ENCODE measurements around the gene DCLK2. TPM values are rescaled to one million over a fixed set of nuclear protein-coding genes. Genes with fewer than 3 reads are reported as not detected.

The DCLK2 gene
- total RNA-seq, 1 experiment from 2014 or later = 1.2 TPM

DNA sequence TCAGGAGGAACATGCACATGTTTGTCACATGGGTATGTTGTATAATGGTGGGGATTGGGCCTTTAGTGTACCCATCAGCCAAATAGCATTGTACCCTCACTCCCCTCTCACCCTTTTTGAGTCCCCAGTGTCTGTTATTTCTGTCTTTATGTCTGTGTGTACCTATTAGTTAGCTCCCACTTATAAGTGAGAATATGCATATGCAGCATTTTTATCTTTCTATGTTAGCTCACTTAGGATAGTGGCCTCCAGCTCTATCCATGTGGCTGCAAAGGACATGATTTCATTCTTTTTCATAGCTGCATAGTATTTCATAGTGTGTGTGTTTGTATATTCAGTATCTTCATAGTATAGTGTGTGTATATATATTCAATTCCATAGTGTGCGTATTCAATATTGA, 64.6 kb downstream of the DCLK2 start:
- H3K4me2 ChIP-seq (ENCODE audit: low read length) = no peak overlapping the region
- no peaks in the 10 kb centered on the region for H3K9me2 ChIP-seq (replicated peaks; ENCODE audit: low read length)
- H3F3A ChIP-seq (ENCODE audit: low read length, unreplicated experiment) = peaks cover 7% of the 10 kb centered on the region
- no peak overlapping the region for H3K9ac ChIP-seq (ENCODE audit: low read length)
- H3K4me3 ChIP-seq (ENCODE audit: low read length) = no peak overlapping the region
- no TSS peak for BruUV-seq (replicated peaks)
- intact Hi-C loops (cut with micrococcal nuclease) = loop anchor here (10.0 kb wide), 1 partner anchor 48 kb away; no protein-coding TSS in a partner anchor
- H3K79me2 ChIP-seq (ENCODE audit: low read length) = no peaks in the 10 kb centered on the region
- TF ChIP-seq EZH2phosphoT487 (IDR thresholded peaks at IDR 0.05; ENCODE audit: borderline replicate concordance, low read length) (no peak), EZH2 (IDR thresholded peaks at IDR 0.05; ENCODE audit: low read length, unreplicated experiment) (no peak)
- TF ChIP-seq, protein P1, sequence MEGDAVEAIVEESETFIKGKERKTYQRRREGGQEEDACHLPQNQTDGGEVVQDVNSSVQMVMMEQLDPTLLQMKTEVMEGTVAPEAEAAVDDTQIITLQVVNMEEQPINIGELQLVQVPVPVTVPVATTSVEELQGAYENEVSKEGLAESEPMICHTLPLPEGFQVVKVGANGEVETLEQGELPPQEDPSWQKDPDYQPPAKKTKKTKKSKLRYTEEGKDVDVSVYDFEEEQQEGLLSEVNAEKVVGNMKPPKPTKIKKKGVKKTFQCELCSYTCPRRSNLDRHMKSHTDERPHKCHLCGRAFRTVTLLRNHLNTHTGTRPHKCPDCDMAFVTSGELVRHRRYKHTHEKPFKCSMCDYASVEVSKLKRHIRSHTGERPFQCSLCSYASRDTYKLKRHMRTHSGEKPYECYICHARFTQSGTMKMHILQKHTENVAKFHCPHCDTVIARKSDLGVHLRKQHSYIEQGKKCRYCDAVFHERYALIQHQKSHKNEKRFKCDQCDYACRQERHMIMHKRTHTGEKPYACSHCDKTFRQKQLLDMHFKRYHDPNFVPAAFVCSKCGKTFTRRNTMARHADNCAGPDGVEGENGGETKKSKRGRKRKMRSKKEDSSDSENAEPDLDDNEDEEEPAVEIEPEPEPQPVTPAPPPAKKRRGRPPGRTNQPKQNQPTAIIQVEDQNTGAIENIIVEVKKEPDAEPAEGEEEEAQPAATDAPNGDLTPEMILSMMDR (conservative IDR thresholded peaks at IDR 0.05; ENCODE audit: low read depth, low read length) = no peak
- no peaks in the 10 kb centered on the region for H3K36me3 ChIP-seq (ENCODE audit: low read depth, low read length)
- DNase-seq (no peak), ATAC-seq (no peak)
- H4K20me1 ChIP-seq (ENCODE audit: low read length) = no peaks in the 10 kb centered on the region
- H3K27ac ChIP-seq (ENCODE audit: low read length) = no peak overlapping the region
- H3K27me3 ChIP-seq (ENCODE audit: low read length) = no peaks in the 10 kb centered on the region
- no peaks in the 10 kb centered on the region for H3K9me3 ChIP-seq (ENCODE audit: low read length)
- H2AFZ ChIP-seq (ENCODE audit: low read length) = no peak overlapping the region
- H3K4me1 ChIP-seq (ENCODE audit: insufficient read depth, low read length) = peaks cover 49% of the 10 kb centered on the region
- ChIA-PET CTCF (no interaction called here), POLR2A (ENCODE audit: unreplicated experiment) (no interaction called here)

DNA sequence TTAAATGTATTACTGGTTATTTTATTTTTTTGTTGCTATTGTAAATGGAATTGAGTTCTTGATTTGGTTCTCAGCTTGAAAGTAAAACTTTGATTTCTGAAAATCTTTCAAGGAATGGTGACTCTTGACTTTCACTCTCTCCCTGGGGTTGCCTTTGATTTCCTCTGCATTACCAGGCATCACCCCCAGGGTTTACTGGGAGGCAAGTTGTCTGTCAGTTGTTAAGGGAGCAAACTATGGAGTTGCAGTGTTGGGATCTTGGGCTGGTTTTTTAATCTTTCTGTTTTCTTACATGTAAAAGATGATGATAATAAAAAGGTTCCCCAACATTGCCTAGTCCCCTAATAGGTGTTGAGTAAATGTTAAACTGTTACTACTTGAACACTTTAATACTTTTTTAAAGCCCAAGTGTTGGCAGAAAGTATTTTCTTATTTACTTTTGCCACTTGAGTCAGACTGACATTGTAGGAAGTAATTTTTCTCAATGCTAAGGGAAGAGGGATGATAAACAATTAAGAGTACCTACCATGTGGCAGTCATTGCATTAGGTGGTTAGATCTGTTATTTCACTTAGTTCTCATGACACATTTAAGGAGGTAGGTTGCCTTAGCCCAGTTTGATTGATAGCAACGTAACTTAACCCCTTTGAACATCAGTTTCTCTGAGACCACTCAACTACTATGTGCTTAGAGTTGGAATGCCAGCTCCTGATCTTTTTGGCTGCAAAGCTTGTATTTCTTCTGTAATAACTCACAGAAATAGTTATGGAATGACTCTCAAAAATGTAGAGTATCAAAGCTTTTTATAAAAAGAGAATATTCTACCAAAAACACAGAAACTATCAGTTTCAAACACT, 67.1 kb downstream of the DCLK2 start:
- DNase-seq (peak; percentile 37), ATAC-seq (peak; percentile 65)
- no peaks in the 10 kb centered on the region for H3K27me3 ChIP-seq (ENCODE audit: low read length)
- H3K9ac ChIP-seq (ENCODE audit: low read length) = no peak overlapping the region
- intact Hi-C loops (cut with micrococcal nuclease) = loop anchor here (10.0 kb wide), 1 partner anchor 51 kb away; no protein-coding TSS in a partner anchor
- H3K79me2 ChIP-seq (ENCODE audit: low read length) = no peaks in the 10 kb centered on the region
- no peaks in the 10 kb centered on the region for H3K9me2 ChIP-seq (replicated peaks; ENCODE audit: low read length)
- H3K27ac ChIP-seq (ENCODE audit: low read length) = peak overlapping the region; percentile 78
- peak overlapping the region; percentile 50 for H3K4me2 ChIP-seq (ENCODE audit: low read length)
- no peaks in the 10 kb centered on the region for H3K36me3 ChIP-seq (ENCODE audit: low read depth, low read length)
- POLR2A ChIA-PET (ENCODE audit: unreplicated experiment) = no interaction called here
- no peaks in the 10 kb centered on the region for H4K20me1 ChIP-seq (ENCODE audit: low read length)
- CTCF ChIA-PET = interaction anchor here (0.6 to 1.2 kb wide), 2 partner anchors 9 to 64 kb away, joined by 3 to 4 read pairs; no protein-coding TSS in a partner anchor
- peaks cover 7% of the 10 kb centered on the region for H3F3A ChIP-seq (ENCODE audit: low read length, unreplicated experiment)
- no peak overlapping the region for H2AFZ ChIP-seq (ENCODE audit: low read length)
- TF ChIP-seq, protein P1 (conservative IDR thresholded peaks at IDR 0.05; ENCODE audit: low read depth, low read length) = peak; percentile 35; the same call in 1 of the 2 replicates
- TF ChIP-seq EZH2phosphoT487 (IDR thresholded peaks at IDR 0.05; ENCODE audit: borderline replicate concordance, low read length) (no peak), EZH2 (IDR thresholded peaks at IDR 0.05; ENCODE audit: low read length, unreplicated experiment) (no peak)
- BruUV-seq (replicated peaks) = no TSS peak
- peaks cover 37% of the 10 kb centered on the region for H3K4me1 ChIP-seq (ENCODE audit: insufficient read depth, low read length)
- H3K4me3 ChIP-seq (ENCODE audit: low read length) = no peak overlapping the region
- no peaks in the 10 kb centered on the region for H3K9me3 ChIP-seq (ENCODE audit: low read length)

DNA sequence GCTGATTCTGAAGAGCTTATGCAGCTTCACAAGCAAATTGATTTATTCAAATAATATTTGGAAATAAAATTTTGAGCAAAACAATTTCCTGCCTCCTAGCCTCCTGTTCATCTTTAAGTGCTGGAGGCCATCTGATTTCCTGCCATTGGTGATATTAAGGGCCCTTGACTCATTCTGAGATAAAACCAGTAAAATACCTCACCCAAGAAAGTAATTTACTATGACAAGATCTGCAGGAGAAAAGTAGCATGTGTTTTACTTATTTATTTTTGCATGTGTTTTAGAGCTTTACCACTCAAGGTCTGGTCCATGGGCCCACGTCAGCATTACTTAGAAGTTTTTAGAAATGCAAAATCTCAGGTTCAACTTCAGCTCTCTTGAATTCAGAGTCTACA, 67.7 kb downstream of the DCLK2 start:
- peaks cover 31% of the 10 kb centered on the region for H3K4me1 ChIP-seq (ENCODE audit: insufficient read depth, low read length)
- intact Hi-C loops (cut with micrococcal nuclease) = loop anchor here (10.0 kb wide), 1 partner anchor 51 kb away; no protein-coding TSS in a partner anchor
- H3K36me3 ChIP-seq (ENCODE audit: low read depth, low read length) = no peaks in the 10 kb centered on the region
- POLR2A ChIA-PET (ENCODE audit: unreplicated experiment) = no interaction called here
- BruUV-seq (replicated peaks) = no TSS peak
- peak overlapping the region; percentile 50 for H3K4me2 ChIP-seq (ENCODE audit: low read length)
- TF ChIP-seq EZH2phosphoT487 (IDR thresholded peaks at IDR 0.05; ENCODE audit: borderline replicate concordance, low read length) = no peak
- no peak overlapping the region for H3K4me3 ChIP-seq (ENCODE audit: low read length)
- no peaks in the 10 kb centered on the region for H4K20me1 ChIP-seq (ENCODE audit: low read length)
- no peak overlapping the region for H3K9ac ChIP-seq (ENCODE audit: low read length)
- peak overlapping the region; percentile 78 for H3K27ac ChIP-seq (ENCODE audit: low read length)
- peaks cover 7% of the 10 kb centered on the region for H3F3A ChIP-seq (ENCODE audit: low read length, unreplicated experiment)
- peak; percentile 71 for ATAC-seq
- no peaks in the 10 kb centered on the region for H3K27me3 ChIP-seq (ENCODE audit: low read length)
- H3K9me3 ChIP-seq (ENCODE audit: low read length) = no peaks in the 10 kb centered on the region
- H3K9me2 ChIP-seq (replicated peaks; ENCODE audit: low read length) = no peaks in the 10 kb centered on the region
- no peaks in the 10 kb centered on the region for H3K79me2 ChIP-seq (ENCODE audit: low read length)
- no peak overlapping the region for H2AFZ ChIP-seq (ENCODE audit: low read length)
- CTCF ChIA-PET = interaction anchor here (0.6 to 1.2 kb wide), 2 partner anchors 10 to 63 kb away, joined by 3 to 4 read pairs; no protein-coding TSS in a partner anchor
- DNase-seq = peak; percentile 57
